ENCODE measurements around the gene AFF3.

The AFF3 gene

DNA sequence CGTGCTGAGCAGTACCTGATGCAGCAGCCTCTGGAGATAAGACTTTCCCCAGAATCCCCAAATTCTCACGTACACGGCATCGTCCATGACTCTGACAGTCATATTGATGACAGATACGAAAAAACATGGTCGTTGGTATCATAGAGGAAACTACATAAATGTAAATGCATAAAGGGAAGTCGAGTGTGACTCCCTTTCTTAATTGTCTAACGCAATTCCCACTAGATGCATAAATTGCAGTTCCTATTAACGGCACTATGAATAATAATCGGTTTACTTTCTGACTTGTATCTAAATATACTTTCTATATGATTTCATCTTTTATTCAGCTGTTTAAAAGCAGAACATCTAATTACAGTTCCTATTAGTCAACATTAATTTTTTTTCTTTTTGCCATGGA is 330.0 kb downstream of the AFF3 start:
- H3K9me3 ChIP-seq, result no peaks in the 10 kb centered on the region
- no peaks in the 10 kb centered on the region for H3K36me3 ChIP-seq
- TF ChIP-seq, protein P1, sequence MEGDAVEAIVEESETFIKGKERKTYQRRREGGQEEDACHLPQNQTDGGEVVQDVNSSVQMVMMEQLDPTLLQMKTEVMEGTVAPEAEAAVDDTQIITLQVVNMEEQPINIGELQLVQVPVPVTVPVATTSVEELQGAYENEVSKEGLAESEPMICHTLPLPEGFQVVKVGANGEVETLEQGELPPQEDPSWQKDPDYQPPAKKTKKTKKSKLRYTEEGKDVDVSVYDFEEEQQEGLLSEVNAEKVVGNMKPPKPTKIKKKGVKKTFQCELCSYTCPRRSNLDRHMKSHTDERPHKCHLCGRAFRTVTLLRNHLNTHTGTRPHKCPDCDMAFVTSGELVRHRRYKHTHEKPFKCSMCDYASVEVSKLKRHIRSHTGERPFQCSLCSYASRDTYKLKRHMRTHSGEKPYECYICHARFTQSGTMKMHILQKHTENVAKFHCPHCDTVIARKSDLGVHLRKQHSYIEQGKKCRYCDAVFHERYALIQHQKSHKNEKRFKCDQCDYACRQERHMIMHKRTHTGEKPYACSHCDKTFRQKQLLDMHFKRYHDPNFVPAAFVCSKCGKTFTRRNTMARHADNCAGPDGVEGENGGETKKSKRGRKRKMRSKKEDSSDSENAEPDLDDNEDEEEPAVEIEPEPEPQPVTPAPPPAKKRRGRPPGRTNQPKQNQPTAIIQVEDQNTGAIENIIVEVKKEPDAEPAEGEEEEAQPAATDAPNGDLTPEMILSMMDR (IDR thresholded peaks at IDR 0.05), result no peak
- H3K27me3 ChIP-seq, result no peaks in the 10 kb centered on the region
- H3K27ac ChIP-seq, result no peak overlapping the region
- H3K4me1 ChIP-seq (ENCODE audit: control insufficient read depth in 1 of 2, insufficient read depth in 1 of 2, low read depth in 1 of 2, low read length in 1 of 2), result no peaks in the 10 kb centered on the region
- no peak overlapping the region for H3K4me3 ChIP-seq (ENCODE audit: low read depth in 1 of 2, low read length in 1 of 2)

DNA sequence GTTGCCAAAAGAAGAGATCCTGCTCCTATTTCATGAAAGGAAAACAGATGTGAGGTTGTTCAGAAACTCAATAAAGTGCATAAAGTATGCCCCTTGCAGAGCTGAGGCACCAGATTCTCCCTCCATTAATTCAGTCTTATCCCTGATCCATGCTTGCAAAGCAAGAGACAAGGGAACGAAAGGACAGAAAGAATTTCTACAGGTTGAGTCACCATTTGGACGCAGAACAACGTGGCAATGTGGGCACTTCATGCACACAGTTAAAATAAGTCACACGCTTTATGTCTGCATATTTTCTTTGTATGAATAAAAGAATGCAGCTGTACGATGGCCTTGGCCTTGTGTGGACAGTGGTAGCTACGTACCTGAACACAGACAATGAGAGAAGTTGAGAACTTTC is 330.8 kb downstream of the AFF3 start:
- Histone ChIP-seq H3K36me3 (no peaks in the 10 kb centered on the region), H3K27ac (no peak overlapping the region), H3K9me3 (no peaks in the 10 kb centered on the region), H3K27me3 (no peaks in the 10 kb centered on the region), H3K4me3 (ENCODE audit: low read depth in 1 of 2, low read length in 1 of 2) (no peak overlapping the region), H3K4me1 (ENCODE audit: control insufficient read depth in 1 of 2, insufficient read depth in 1 of 2, low read depth in 1 of 2, low read length in 1 of 2) (no peaks in the 10 kb centered on the region)
- TF ChIP-seq, protein P1 (IDR thresholded peaks at IDR 0.05), result no peak

DNA sequence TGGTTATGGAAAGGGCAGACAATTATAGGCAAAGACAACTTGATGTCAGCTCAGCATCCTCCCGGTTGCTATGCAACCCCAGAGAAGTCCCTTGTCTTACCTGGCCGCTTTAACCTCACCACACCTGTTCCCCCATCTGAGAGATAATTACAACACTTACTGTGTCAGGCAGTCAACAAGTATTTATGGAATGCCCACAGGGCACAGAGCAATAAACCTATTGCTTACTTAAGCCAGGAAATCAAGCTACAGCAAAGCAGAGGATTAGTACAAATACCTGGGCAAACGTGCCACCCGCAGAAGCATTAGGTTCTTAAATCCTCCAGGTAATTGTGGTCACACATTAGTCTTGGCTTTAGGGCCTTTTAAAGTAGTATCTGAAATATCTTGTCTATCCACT is 332.2 kb downstream of the AFF3 start:
- no peaks in the 10 kb centered on the region for H3K4me1 ChIP-seq (ENCODE audit: control insufficient read depth in 1 of 2, insufficient read depth in 1 of 2, low read depth in 1 of 2, low read length in 1 of 2)
- H3K27ac ChIP-seq, result no peak overlapping the region
- H3K4me3 ChIP-seq (ENCODE audit: low read depth in 1 of 2, low read length in 1 of 2), result no peak overlapping the region
- TF ChIP-seq, protein P1 (IDR thresholded peaks at IDR 0.05), result no peak
- no peaks in the 10 kb centered on the region for H3K9me3 ChIP-seq
- H3K36me3 ChIP-seq, result no peaks in the 10 kb centered on the region
- no peaks in the 10 kb centered on the region for H3K27me3 ChIP-seq

DNA sequence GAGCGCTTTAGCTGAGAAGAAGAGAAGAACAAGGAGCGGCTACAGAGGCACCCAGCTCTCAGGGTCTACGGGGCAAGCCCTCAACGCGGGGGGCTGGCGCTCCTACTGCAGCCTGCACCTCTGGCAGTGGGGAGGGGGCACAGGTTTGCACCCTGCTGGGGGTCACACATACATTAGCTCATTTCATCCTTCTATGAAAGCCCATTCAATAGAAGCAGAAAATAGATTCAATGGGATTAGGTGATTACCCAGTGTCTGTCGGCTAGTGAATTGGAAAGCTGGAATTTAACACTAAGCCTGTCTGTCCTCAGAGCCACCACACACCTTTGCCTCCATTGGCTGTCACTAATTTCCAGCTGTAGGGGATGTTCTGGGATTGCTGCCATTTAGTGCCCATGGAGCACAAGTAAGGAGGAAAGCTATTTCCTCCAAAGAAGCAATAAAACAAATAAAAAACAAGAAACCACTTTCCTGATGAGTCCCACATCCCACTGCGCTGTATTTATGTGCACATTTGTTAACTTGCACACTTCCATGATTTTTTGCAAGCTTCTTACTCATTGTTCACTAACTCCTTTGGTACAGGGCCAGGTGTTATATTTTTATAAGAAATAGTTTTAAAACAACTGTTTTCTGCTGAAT is 333.0 kb downstream of the AFF3 start:
- TF ChIP-seq, protein P1 (IDR thresholded peaks at IDR 0.05), result no peak
- Histone ChIP-seq H3K9me3 (no peaks in the 10 kb centered on the region), H3K4me3 (ENCODE audit: low read depth in 1 of 2, low read length in 1 of 2) (no peak overlapping the region), H3K27ac (no peak overlapping the region), H3K36me3 (no peaks in the 10 kb centered on the region), H3K4me1 (ENCODE audit: control insufficient read depth in 1 of 2, insufficient read depth in 1 of 2, low read depth in 1 of 2, low read length in 1 of 2) (no peaks in the 10 kb centered on the region), H3K27me3 (no peaks in the 10 kb centered on the region)

DNA sequence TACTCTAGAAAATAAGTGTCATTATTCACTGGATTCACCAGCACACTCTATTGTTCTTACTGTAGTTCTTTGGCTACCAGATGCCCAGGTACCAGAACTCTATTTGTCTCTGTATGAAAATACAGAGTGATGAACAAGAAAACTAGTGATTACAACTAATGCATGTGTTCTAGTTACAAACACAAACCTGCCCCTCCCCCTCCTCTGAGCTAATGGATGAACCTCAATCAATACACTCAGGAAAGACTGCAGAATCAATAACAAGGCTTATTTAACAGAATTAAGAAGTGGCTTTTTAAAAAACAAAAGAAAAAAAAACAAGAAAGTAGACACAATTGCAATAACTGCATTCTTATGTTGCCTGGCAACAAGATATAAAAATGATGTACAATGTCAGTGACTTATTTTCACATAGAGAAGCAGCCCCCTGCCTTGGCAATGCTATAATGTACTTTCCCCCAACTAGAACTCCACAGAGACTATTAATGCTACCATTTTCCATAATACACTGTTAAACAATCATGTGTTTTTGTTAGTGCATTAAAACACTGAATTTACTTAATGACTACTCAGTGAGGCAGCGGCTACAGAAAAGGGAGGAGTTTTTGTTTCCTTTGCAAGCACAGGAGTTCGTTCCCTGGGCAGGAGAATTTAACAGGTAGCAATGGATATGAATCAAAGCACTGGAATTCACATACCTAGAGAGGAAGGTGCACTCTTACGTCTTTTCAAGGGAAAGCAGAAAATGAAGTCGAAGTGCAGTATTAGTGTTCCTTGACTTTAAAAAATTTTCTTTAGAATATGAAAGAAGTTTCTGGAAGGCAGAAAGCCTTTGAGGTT is 333.8 kb downstream of the AFF3 start:
- no peak overlapping the region for H3K27ac ChIP-seq
- no peak overlapping the region for H3K4me3 ChIP-seq (ENCODE audit: low read depth in 1 of 2, low read length in 1 of 2)
- no peaks in the 10 kb centered on the region for H3K36me3 ChIP-seq
- no peaks in the 10 kb centered on the region for H3K27me3 ChIP-seq
- no peaks in the 10 kb centered on the region for H3K4me1 ChIP-seq (ENCODE audit: control insufficient read depth in 1 of 2, insufficient read depth in 1 of 2, low read depth in 1 of 2, low read length in 1 of 2)
- no peaks in the 10 kb centered on the region for H3K9me3 ChIP-seq
- TF ChIP-seq, protein P1 (IDR thresholded peaks at IDR 0.05), result no peak
